Natural killer cell (primary cell): Measurements from ENCODE around the gene BDP1. TPM values are rescaled to one million over a fixed set of nuclear protein-coding genes. Genes with fewer than 3 reads are reported as not detected.
A peak's percentile ranks its signal among the peaks of the same experiment; 100 is the strongest.
"Not testable (repeated sequence)": the region's sequence is repeated elsewhere in the genome, so short reads cannot be mapped to it uniquely, and the experiment has no call there.

Source experiments
- ATAC-seq, 3 donors: fragments of 150-1000 bp in 2 of 3; fragments of 200-7000 bp in 1 of 3; cut with Tn5 transposase; 1 replicate in 1 of 3; 2 replicates in 2 of 3; pipeline ENCODE4 v1.10.0; 2021; ENCODE audit warnings: mild to moderate bottlenecking in 2 of 3, moderate library complexity in 2 of 3
- DNase-seq, 2 donors: peaks; one replicate each; pipeline versions ENCODE4 v3.0.0 to v3.0.0-alpha.2; 2013 to 2021; ENCODE audit warnings: mixed read lengths in 1 of 2
- H3K27ac ChIP-seq: one replicate; pipeline ENCODE4 v1.5.1; 2013; ENCODE audit warnings: mild to moderate bottlenecking, low read length
- H3K27me3 ChIP-seq: one replicate; pipeline ENCODE4 v1.6.1; 2013; ENCODE audit warnings: low read length; ENCODE audit not compliant: control insufficient read depth, insufficient read depth
- H3K36me3 ChIP-seq: one replicate; pipeline ENCODE4 v1.6.1; 2013; ENCODE audit warnings: low read length; ENCODE audit not compliant: control insufficient read depth, insufficient read depth
- H3K4me1 ChIP-seq: one replicate; pipeline ENCODE4 v1.6.1; 2013; ENCODE audit warnings: low read length; ENCODE audit not compliant: control insufficient read depth, insufficient read depth
- H3K4me3 ChIP-seq: one replicate; pipeline ENCODE4 v1.5.1; 2013; ENCODE audit warnings: low read length
- H3K9me3 ChIP-seq: one replicate; pipeline ENCODE4 v1.6.1; 2013; ENCODE audit warnings: low read length; ENCODE audit not compliant: control insufficient read depth, insufficient read depth
- H3K27ac Mint-ChIP-seq, 2 donors: one replicate each; pipeline ENCODE4 v1.8.0; 2022; ENCODE audit warnings: mild to moderate bottlenecking in 2 of 2, mixed read lengths in 2 of 2, moderate library complexity in 1 of 2
- H3K27me3 Mint-ChIP-seq, 2 donors: one replicate each; pipeline ENCODE4 v1.8.0; 2022; ENCODE audit warnings: low read depth in 2 of 2, mixed read lengths in 2 of 2
- H3K36me3 Mint-ChIP-seq: one replicate; pipeline ENCODE4 v1.8.0; 2022; ENCODE audit warnings: mixed read lengths
- H3K4me1 Mint-ChIP-seq, 2 donors: one replicate each; pipeline ENCODE4 v1.8.0; 2022; ENCODE audit warnings: mixed read lengths in 2 of 2
- H3K4me3 Mint-ChIP-seq: one replicate; pipeline ENCODE4 v1.8.0; 2022; ENCODE audit warnings: mild to moderate bottlenecking, moderate library complexity, mixed read lengths
- H3K9me3 Mint-ChIP-seq, 2 donors: one replicate each; pipeline ENCODE4 v1.8.0; 2022; ENCODE audit warnings: mixed read lengths in 2 of 2
- CTCF ChIP-seq: fragments of 200-600 bp; IDR thresholded peaks from one replicate; pipeline ENCODE4 v1.8.0; 2022; ENCODE audit warnings: antibody characterized with exemption
- WGBS: methylation state at CpG from one replicate; pipeline ENCODE4 v1.1.7; 2013; ENCODE audit warnings: missing lambda C conversion rate; ENCODE audit not compliant: insufficient coverage; 5-methylcytosine and 5-hydroxymethylcytosine counted together
- intact Hi-C: fragments of 100-400 bp; cut with micrococcal nuclease; formaldehyde crosslinking; loops from one replicate; pipeline ENCODE4 v1.14.2; 2022
- total RNA-seq, 4 donors: library from RNA; stranded (reverse); fragments of 120-200 nt in 1 of 4; gene quantifications; one replicate each; pipeline versions ENCODE4 v1.2.3 to v1.2.4, GENCODE V29; 2013 to 2022

The BDP1 gene
- 10 to 100 TPM; 45.1 to 46.2 (median 45.8) TPM for total RNA-seq
- 70.5 TPM for total RNA-seq (2013)

- peaks cover 19% of the 10 kb centered on the region for H3K36me3 ChIP-seq
- H3K4me1 Mint-ChIP-seq: peaks cover 22 to 26% of the 10 kb centered on the region in 2 donors
- intact Hi-C loops: loop anchor here (1.0 kb wide), 1 partner anchor 132 kb away; the partner anchor contains the start of gene MCCC2
- ATAC-seq: peak; percentile 85 to 91 (median 88)
- H3K4me1 ChIP-seq: peaks cover 10% of the 10 kb centered on the region
- H3K27me3 Mint-ChIP-seq: peaks cover 1 to 10% of the 10 kb centered on the region in 2 donors
- H3K4me3 ChIP-seq: peak within 1 kb of the TSS; percentile 75
- peak; percentile 98 to 99 for DNase-seq
- H3K9me3 Mint-ChIP-seq: no peaks in the 10 kb centered on the region
- H3K36me3 Mint-ChIP-seq: no peaks in the 10 kb centered on the region
- H3K27ac ChIP-seq: peak within 1 kb of the TSS; percentile 83
- H3K9me3 ChIP-seq: no peaks in the 10 kb centered on the region
- H3K27ac Mint-ChIP-seq: peak within 1 kb of the TSS; percentile 97 to 99
- peak; percentile 57 for TF ChIP-seq CTCF
- no peaks in the 10 kb centered on the region for H3K27me3 ChIP-seq
- peak within 1 kb of the TSS; percentile 99 for H3K4me3 Mint-ChIP-seq
- under 1% methylated on average over 48 of the region's 50 CpGs for WGBS
These were observed at the start of gene BDP1 for GRCh38 chr5:71455427-71456361. Gene BDP1 (plus strand): TSS chr5:71455651. CDS start chr5:71455878, 227 bp downstream.

GRCh38 chr5:71410088-71410487, 45.4 kb upstream of the BDP1 start:
- H3K27ac ChIP-seq, H3K36me3 ChIP-seq, H3K36me3 Mint-ChIP-seq, intact Hi-C loops, DNase-seq, H3K9me3 ChIP-seq, H3K27me3 ChIP-seq, H3K27ac Mint-ChIP-seq, ATAC-seq, H3K4me1 Mint-ChIP-seq, H3K4me3 Mint-ChIP-seq, H3K4me3 ChIP-seq, H3K4me1 ChIP-seq, H3K9me3 Mint-ChIP-seq: not testable (repeated sequence)
- H3K27me3 Mint-ChIP-seq: peaks cover 17 to 21% of the 10 kb centered on the region in 2 donors
- 80% methylated on average over 2 of the region's 2 CpGs for WGBS

GRCh38 chr5:71415626-71416025, 39.8 kb upstream of the BDP1 start:
- H3K27me3 ChIP-seq, DNase-seq, H3K4me1 ChIP-seq, H3K9me3 Mint-ChIP-seq, H3K4me1 Mint-ChIP-seq, ATAC-seq, H3K4me3 Mint-ChIP-seq, H3K36me3 Mint-ChIP-seq, H3K4me3 ChIP-seq, H3K27ac Mint-ChIP-seq, H3K36me3 ChIP-seq, H3K27ac ChIP-seq, H3K9me3 ChIP-seq, intact Hi-C loops: not testable (repeated sequence)
- WGBS: no CpG with 5 or more reads among the region's 2 CpGs
- H3K27me3 Mint-ChIP-seq: peaks cover 28 to 42% of the 10 kb centered on the region in 2 donors

GRCh38 chr5:71418026-71418425, 37.4 kb upstream of the BDP1 start:
- intact Hi-C loops, H3K4me3 ChIP-seq, H3K27me3 ChIP-seq, H3K36me3 ChIP-seq, H3K4me1 ChIP-seq, H3K9me3 Mint-ChIP-seq, ATAC-seq, H3K27ac ChIP-seq, H3K4me1 Mint-ChIP-seq, H3K4me3 Mint-ChIP-seq, DNase-seq, H3K27ac Mint-ChIP-seq, H3K36me3 Mint-ChIP-seq, H3K9me3 ChIP-seq: not testable (repeated sequence)
- WGBS: 87% methylated on average over 1 of the region's 1 CpG
- H3K27me3 Mint-ChIP-seq: peaks cover 30 to 50% of the 10 kb centered on the region in 2 donors

GRCh38 chr5:71421278-71421677, 34.2 kb upstream of the BDP1 start:
- DNase-seq, H3K27ac ChIP-seq, H3K9me3 Mint-ChIP-seq, H3K27ac Mint-ChIP-seq, intact Hi-C loops, H3K4me3 ChIP-seq, H3K36me3 Mint-ChIP-seq, H3K27me3 ChIP-seq, H3K4me3 Mint-ChIP-seq, H3K4me1 ChIP-seq, H3K4me1 Mint-ChIP-seq, H3K9me3 ChIP-seq, H3K36me3 ChIP-seq, ATAC-seq: not testable (repeated sequence)
- WGBS: no CpG with 5 or more reads among the region's 1 CpG
- H3K27me3 Mint-ChIP-seq: peaks cover 23 to 42% of the 10 kb centered on the region in 2 donors

GRCh38 chr5:71423896-71424295, 31.6 kb upstream of the BDP1 start:
- H3K27me3 Mint-ChIP-seq: peaks cover 18 to 23% of the 10 kb centered on the region in 2 donors
- H3K9me3 ChIP-seq, H3K9me3 Mint-ChIP-seq, H3K4me3 Mint-ChIP-seq, ATAC-seq, intact Hi-C loops, H3K4me1 Mint-ChIP-seq, H3K4me3 ChIP-seq, H3K27ac ChIP-seq, H3K36me3 Mint-ChIP-seq, DNase-seq, H3K36me3 ChIP-seq, H3K4me1 ChIP-seq, H3K27me3 ChIP-seq, H3K27ac Mint-ChIP-seq: not testable (repeated sequence)
- 97% methylated on average over 2 of the region's 3 CpGs for WGBS
